Activated T-cell treated with anti-CD3 and anti-CD28 coated beads, Interleukin-2, amount 50 U/mL, for 48 hours (primary cell): ENCODE data around the gene MAP3K5.
"Not testable (repeated sequence)": the region's sequence is repeated elsewhere in the genome, so short reads cannot be mapped to it uniquely, and the experiment has no call there.

Experiments
- DNase-seq, 2 experiments: peaks; one replicate each; pipeline ENCODE4 v3.0.0-alpha.2; 2020

Gene MAP3K5

DNA sequence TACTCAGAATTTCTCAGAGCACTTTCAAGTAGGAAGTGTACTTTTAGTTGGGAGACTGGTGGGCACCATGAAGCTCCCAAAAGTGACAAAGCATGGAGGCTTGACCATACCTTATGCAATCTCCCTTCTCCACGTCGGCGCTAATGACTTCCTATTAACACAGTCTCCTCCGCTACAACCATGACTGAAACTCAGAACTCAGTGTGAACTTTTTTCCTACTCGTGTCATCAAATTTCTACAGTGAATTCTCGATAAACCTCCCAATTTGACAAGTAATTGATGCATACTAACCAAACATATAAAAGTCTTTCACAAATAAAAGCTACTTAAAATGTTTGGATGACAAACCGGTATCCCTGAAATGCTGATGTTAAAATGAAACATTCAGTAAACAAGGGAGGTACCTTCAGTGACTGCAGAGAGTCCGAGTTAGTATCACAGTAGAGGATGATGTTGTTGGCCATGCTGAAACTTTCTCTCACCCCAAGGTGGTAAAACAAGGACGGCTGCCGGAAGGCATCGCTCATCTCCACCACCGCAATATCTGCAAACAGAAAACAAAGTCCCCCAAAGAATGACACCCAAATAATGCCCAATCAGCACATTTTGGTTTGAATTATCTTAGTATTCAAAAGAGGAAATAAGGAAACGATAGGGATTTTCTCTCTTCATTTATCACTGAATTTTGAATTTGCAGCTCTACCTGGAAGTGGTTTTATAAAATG, 72.1 kb downstream of the MAP3K5 start:
- DNase-seq: no peak

DNA sequence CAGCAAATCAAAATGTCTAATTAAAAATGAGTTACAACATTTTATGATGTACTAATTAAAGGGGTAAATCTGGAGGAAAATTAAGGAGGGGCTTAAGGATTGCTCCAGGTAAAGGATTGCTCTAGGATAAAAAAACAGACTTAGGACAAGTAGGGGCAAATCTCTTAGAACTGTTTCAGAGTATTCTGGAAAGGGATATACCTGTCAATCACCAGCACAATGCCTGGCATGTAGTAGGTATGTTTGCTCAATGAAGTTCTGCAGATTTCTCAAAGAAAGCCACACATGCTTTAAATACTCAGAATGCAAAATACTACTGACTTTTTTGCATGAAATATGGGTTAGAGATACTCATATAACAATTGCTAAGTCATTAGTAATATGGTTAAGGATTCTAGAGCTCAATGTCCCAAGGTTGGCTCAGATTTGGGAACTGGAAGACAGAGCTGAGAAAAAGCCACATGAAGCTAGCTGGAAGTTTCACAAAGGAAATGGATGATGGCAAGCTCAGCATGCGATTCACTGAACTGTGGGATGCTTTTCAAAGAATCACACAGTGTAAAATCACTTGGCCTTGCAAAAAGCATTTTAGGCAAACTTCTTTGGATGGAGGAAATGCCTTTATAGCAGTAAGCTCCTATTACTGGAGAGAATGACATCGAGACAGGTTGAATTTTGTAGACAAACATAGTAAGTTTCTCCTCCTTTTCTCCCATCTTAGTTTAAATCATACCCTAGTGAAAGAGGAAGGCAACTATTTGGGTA, 72.8 kb downstream of the MAP3K5 start:
- DNase-seq: no peak

DNA sequence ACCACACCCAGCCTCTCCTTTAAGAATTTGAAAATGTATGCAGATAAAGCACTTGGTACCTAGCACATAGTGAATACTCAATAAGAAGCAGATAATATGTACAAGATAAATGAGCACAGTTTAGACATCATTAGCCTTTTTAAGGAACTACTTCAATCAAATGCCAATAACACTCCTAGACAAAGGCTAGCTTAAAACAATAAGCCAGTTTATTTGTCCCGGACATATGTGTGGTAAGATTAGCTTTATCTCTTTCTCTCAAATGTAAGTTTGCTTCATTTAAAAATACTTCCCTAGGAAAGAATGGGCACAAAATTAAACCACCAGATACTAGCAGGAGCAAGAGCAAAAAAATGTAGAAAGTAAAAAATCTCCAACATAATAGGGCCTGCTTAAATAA, 73.8 kb downstream of the MAP3K5 start:
- DNase-seq: no peak

DNA sequence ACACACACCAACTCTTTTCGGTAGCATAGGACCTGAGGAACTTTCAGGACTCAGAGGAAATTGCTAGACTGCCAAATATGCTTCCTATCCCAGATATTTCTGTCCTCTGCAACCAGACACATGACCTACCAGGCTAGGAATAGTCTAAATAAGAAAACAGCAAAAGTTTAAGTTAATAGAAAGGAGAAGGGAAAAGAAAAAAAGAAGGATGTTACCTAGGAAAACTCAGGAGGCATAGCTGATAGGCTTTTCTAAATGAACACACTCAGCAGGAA, 74.6 kb downstream of the MAP3K5 start:
- no peak for DNase-seq

DNA sequence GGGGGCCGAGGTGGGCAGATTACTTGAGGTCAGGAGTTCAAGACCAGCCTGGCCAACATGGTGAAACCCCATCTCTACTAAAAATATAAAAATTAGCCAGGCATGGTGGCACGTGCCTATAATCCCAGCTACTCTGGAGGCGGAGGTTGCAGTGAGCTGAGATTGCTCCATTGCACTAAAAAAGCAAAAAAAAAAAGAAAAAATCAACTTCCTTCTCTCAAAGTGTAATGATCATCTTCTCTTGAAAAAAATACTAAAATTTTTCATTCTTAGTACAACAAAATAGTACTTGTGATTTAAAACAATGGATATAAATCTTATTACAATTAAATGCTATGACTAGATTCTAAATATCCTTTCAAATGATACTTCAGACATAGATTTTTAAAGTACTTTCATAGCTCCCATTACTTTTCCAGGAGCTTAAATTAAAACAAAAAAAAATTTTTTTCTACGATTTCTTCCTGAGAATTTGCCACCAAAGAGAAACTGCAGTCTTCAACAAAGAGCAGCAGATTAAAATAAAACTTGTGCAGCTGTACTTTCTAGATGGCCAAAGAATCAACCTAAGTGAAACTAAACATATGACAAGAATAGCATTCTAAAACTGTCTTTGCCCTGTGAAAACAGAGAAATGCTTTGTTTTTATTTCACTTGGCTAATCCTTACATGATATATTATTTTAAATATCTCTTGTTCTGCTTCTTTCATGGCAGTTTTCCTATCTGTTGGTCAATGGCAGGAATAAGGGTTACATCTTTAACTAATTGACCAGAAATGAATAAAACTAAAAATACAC, 75.2 kb downstream of the MAP3K5 start:
- no peak for DNase-seq

DNA sequence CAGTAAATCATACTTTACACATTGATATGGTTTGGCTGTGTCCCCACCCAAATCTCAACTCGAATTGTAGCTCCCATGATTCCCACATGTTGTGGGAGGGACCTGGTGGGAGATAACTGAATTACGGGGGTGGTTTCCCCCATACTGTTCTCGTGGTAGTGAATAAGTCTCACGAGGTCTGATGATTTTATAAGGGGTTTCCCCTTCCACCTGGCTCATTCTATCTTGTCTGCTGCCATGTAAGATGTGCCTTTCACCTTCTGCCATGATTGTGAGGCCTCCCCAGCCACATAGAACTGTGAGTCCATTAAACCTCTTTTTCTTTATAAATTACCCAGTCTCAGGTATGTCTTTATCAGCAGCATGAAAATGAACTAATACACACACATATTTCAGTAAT, 79.6 kb downstream of the MAP3K5 start:
- not testable (repeated sequence) for DNase-seq

DNA sequence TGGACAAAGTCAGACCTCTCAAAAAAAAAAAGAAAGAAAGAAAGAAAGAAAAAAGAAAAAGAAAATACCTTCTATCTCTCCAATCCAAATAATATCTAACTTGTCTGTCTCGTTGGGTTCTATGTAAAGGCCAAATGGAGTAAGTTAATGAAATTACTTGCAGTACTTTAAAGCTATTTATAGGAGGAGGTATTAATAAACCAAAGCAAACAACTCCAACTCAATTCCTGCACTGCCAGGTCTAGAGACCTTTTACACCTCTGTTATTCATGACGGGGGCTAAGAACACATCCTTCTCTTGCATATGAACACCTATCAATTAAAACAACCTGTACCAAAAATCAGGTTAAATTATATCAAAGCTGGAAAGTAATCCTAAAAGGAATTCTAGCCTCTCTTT, 80.6 kb downstream of the MAP3K5 start:
- DNase-seq: no peak

DNA sequence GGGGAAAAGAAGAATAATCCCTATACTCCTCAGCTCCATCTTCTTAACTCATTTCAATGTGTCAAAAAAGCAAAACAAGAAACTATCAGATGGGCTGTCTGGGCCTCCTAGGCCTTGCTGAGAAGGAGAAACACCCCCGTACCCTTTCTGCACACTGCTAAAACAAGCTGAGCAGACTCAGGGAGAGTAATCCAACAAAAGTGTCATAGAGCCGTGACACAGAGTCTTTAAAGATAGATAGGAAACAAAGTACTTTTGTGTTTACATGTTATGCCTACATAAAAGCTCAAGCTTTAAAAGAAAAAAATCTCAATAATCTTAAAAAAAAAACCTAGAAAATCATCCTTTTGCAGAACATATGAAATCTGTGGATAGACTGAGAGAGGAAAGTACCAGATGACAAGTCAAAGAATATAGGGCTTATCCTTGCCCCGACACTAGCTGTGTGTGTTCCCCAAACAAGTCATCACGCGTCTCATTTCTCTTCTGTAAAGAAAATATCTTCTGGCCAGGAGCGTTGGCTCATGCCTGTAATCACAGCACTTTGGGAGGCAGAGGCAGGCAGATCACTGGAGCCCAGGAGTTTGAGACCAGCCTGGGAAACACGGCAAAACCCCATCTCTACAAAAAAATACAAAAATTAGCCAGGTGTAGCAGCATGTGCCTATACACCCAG, 81.3 kb downstream of the MAP3K5 start:
- no peak for DNase-seq

DNA sequence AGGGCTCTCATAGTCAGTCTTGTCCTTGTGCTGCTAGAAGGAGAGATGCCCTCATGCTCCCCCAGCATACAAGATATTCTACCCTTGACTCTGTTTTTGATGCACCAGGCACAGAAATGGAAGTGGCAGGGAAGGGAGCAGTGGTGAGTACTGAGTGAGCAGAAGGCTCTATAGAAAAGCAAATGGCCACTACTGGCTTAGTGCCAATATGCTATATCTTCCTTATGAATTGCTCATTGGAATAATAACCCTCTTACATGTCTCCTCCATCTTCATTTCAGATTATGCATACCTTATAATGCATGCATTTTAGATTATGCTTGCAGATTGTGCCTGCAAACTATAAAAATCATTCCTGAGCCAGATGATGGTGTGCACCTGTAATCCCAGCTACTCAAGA, 82.8 kb downstream of the MAP3K5 start:
- no peak for DNase-seq

DNA sequence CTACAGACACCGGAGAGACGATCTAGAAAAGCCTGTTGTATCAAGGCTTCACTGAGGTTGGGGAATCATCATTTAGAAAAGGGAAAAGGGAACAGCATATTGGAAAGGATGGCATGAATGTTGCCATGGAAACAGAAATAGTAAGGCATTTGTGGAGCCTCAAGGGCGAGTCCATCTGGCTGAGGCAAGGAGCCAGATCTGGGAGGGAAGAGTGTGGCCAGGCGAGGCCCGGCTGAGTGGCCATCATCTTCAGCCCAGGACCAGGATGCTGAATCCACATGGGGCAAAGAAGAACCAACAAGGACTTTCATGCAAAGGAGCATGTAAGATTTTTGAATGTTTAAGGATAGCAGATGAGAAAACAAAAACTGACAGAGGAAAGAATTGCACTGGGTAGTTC, 85.8 kb downstream of the MAP3K5 start:
- DNase-seq: no peak

DNA sequence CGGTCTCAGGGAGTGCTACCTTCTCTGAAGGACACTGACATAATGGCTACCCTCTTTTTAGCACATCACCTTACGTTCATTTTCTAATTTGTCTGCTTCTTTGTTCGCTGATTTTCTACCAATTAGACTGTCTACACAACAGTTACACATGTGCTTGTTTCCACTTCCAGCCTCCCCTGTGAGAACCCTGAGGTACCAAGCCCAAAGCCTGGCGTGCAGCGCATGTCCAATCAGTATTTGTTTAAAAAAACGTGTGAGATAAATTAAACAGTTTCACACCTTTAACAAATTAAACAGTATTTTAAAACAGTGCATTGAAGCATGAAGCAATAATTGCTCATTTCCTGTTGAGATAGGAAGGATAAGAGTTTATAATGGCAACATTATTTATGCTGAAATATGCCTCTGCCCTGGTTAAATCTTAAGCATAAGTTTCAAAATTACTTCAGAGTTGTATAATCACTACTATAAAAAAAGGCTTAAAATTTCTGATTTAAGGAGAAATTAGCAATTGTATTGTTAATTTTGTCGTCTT, 88.9 kb downstream of the MAP3K5 start:
- DNase-seq: no peak

DNA sequence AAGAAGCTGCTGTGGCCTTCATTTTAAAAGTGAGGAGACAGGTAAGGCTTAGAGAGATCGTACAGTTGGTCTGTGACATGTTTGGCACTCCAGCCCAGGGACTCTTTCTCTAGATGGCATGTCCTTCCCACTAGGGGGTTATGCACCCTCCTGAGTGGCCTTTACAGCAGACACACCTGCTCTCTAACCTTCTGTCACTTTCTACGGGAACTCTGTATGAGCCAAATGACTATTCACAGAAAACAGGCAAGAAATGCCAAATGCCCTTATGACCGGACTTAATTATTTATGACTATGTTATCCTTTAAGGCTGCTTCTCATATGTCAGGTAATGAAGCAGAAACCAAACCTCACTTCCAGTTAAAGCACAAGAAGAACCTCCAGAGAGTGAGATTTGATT, 91.2 kb downstream of the MAP3K5 start:
- no peak for DNase-seq

DNA sequence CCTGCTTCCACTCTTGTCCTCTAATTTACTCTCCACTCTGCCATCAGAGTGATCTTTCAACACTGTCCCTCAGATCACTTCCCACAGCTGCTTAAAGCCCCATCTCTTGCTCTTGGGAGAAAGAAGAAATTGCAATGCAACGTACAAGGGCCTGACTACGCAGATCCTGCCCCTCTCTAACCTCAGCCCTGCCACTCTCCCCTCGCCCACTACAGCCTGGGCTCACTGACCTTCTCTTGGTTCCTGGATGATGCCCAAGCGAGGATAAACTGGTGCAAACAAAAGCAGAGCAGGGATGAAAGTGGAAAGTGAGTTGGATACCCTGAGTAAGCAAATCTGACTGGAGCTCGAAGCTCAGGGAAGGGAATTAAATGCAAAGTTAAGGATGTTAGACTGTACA, 92.9 kb downstream of the MAP3K5 start:
- DNase-seq: no peak

DNA sequence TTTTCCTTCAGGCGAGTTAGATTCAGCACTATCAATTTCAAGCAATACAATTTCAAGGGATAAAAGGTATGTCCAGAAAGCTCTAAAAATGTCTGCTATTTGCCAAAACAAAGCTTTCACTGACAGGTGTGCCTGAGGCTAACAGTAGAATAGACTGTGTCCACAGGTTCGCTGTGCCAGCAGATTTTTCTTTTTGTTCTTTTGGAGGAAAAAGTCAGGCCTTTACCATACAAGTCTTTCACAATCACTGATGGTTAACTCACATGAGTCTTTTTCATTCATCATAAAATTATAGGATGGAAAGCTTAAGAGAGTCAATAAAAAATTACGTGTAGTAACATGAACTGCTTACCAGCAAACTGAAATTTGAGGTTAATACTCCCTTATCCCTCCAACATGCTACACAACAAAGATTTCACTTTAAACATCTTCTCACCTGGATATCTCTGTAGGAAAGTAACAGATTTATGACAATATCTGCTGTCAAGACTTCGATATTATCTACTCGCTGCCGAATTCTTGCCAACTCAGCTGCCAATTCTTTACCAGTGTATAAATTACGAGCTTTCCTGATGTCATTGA, 95.4 kb downstream of the MAP3K5 start:
- DNase-seq: no peak

DNA sequence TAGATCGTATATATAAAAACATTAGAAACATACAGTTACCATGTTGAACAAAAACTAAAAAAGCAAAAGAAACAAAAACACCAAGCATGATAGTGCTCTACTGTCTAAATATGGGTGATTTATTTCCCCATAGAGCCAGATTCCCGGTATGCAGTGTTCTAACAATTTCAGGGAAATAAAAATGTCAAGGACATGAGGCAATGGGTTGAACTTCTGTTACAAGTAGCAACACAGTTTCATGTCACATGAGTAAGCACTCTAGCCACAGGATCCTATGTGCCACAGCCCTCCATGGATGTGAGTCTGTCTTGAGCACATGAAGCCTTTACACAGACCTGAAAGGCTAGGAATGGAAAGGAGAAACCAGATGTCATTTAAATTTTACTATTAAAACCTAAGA, 96.0 kb downstream of the MAP3K5 start:
- DNase-seq: no peak

DNA sequence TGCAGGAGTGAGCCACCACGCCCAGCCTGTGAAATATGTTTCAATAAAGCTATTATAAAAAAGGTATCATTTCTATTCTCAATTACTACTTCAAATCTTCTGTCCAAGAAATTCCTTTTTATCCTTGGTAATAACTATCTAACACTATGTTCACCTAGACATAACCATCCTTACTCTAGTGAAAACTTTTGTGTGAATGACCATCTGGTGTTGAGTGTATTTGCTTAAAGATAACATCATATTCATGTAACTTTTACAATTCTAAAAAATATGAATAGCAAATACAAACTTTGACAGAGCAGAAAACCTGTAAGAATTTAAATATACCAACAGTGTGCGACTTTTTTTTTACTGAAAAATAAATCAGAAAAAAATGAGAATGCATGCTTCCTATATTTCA, 96.9 kb downstream of the MAP3K5 start:
- no peak for DNase-seq

DNA sequence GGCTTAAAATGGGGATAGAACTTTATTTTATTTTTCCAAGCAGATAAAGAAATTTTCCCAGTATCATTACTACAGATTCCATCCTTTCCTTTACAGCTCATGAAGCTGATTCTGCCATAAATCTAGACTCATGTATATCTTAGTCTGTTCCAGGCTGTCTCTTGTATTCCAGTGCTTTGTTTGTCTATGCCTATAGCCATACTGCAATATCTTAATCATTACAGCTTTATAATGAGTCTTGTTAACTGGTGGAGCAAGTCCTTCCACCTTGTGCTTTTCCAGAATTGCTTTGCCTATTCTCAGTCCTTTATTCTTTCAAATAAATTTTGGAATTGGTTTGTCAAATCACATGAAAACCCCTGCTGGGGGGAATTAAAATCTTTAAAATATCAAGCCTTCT, 99.2 kb downstream of the MAP3K5 start:
- DNase-seq: no peak

DNA sequence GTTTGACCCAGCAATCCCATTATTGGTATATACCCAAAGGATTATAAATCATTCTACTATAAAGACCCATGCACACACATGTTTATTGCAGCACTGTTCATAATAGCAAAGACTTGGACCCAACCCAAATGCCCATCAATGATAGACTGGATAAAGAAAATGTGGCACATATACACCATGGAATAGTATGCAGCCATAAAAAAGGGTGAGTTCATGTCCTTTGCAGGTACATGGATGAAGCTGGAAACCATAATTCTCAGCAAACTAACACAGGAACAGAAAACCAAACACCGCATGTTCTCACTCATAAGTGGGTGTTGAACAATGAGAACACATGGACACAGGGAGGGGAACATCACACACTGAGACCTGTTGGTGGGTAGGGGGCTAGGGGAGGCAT, 104.4 kb downstream of the MAP3K5 start:
- DNase-seq: not testable (repeated sequence)

DNA sequence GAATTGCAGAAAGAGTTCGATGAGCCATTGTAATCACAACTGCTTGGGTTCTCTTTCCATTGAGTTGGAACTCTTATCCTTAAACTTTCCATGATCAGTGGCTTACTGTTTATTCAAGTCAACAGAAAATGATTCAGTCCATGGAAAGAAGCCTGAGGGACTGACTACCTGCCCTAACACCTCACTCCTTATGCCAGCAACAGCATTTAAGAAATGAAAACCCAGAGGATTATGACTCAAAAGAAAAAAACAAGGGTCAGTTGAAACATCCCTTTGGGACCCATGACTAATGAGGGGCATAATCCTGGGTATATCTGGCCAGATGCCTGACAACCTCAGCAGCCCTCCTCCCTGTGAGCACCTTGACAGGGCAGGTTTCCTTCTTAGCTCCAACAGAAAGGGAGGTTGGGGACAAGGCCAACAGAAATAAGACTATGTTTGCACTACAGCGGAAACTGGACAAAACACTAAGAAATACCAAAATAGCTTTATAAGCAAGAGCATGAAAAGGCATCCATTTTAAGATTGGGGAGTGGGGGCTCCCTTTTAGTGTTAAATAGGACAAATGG, 106.7 kb downstream of the MAP3K5 start:
- DNase-seq: no peak

DNA sequence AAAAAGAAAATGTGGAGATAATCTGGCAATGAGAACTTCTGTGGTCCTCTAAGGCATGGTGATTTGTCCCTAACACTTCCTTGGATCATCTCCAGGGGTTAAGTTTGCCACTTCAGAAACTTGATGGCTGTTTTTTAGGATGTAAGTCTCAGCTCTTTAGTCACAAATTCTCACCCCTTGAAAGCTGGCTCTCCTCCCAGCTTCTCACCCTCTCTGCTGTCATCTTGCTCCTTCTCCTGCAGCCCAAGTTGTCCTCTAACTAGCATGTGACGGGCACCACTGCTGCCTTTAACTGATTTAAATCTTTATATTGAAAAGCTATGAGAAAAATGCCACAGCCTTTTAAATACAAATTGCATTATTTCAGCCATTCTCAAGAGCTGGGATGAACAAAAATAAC, 107.8 kb downstream of the MAP3K5 start:
- no peak for DNase-seq

DNA sequence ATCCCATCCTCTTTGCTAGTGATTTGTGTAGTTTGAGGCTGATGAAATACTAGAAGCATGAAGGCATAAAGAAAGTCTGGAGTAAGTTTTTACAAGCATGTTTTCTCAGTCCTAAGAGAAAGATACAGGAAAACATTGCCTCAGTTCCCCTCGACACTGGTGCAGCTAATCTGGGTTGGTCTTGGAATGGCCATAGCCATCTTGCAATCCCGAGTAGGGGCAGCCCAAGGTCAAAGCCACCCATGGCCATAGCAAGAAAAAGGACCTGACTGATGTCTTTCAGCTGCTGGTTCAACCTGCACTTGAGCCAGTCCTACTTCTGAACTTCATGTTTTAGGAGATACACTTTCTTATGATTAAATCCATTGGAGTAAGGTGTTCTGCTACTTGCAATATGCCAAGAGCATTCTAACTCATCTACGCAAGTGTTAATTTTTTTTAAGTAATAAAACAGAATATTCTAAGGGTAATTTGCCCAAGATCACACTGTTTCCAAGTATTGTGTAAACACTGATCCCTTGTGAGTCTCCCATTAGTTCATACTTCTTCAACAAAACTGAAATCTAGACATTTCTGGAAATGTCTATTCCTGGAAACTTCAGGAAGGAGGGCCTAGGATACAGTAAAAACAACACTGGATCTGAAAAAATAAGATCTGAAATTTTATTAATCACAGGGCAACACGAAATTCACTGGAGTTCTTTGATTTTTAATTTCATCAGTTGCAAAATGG, 108.9 kb downstream of the MAP3K5 start:
- no peak for DNase-seq

DNA sequence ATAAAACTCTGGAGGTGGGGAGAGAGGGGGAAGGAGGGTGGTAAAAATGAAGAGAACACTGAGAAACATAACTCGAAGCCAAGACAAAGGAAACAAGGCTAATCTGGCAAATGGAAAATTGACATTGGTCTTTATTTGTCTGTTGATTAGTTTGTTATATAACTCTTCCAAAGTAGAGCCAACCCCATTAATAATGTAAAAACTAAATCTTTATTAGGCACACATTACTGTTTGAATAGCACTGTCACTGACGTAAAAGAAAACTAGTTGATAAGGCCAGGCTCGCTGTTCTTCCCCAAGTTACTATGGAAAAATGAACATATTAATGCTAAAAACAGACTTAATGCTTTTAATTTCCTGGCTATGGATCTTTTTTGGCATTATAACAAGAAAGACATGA, 110.0 kb downstream of the MAP3K5 start:
- no peak for DNase-seq
